GM13977 (cell line): ENCODE data around the gene PALLD.

Experiments used
- DNase-seq: peaks from one replicate; pipeline ENCODE4 v3.0.0; 2012; ENCODE audit warnings: low spot score
- CTCF ChIP-seq: IDR thresholded peaks from 2 replicates; pipeline ENCODE4 v1.5.1; 2012; ENCODE audit warnings: mild to moderate bottlenecking, control low read depth; ENCODE audit not compliant: insufficient read depth; ENCODE audit errors: extremely low read depth, missing control alignments
- in situ Hi-C: fragments of 300-500 bp; cut with MboI; formaldehyde crosslinking; loops from one replicate; pipeline ENCODE4 v1.12.0; 2022; ENCODE audit warnings: low sequenced_read_pairs, low pct_unique_long_range_greater_than_20kb, mixed read lengths, inconsistent platforms; ENCODE audit not compliant: unreplicated experiment

The PALLD gene

GRCh38 chr4:168833881-168834280 is 337.0 kb downstream of the PALLD start:
- in situ Hi-C loops: no loop called here
- no peak for DNase-seq
- no peak for TF ChIP-seq CTCF

- no peak for TF ChIP-seq CTCF
- in situ Hi-C loops: no loop called here
- no peak for DNase-seq
These were observed 339.1 kb downstream of the PALLD start for GRCh38 chr4:168835880-168836454.

GRCh38 chr4:168836490-168836889 is 339.6 kb downstream of the PALLD start:
- in situ Hi-C loops: no loop called here
- DNase-seq: no peak
- no peak for TF ChIP-seq CTCF

- no peak for TF ChIP-seq CTCF
- in situ Hi-C loops: no loop called here
- no peak for DNase-seq
These were observed 341.1 kb downstream of the PALLD start for GRCh38 chr4:168837922-168838321.

- DNase-seq: no peak
- in situ Hi-C loops: no loop called here
- TF ChIP-seq CTCF: no peak
These were observed 343.0 kb downstream of the PALLD start for GRCh38 chr4:168839758-168840391.

- TF ChIP-seq CTCF: no peak
- in situ Hi-C loops: no loop called here
- DNase-seq: no peak
These were observed 343.5 kb downstream of the PALLD start for GRCh38 chr4:168840392-168840763.
